ENCODE measurements around the gene CEP72.
"Not testable (repeated sequence)": the region's sequence is repeated elsewhere in the genome, so short reads cannot be mapped to it uniquely, and the experiment has no call there.

CEP72 gene

GRCh38 chr5:673161-673830 is 61.2 kb downstream of the CEP72 start:
- no peak for DNase-seq (ENCODE audit: low spot score)

- DNase-seq (ENCODE audit: low spot score): no peak
Observed at GRCh38 chr5:673831-674629, 61.9 kb downstream of the CEP72 start.

GRCh38 chr5:674630-675011 is 62.5 kb downstream of the CEP72 start:
- no peak for DNase-seq (ENCODE audit: low spot score)

- DNase-seq (ENCODE audit: low spot score): no peak
Observed at GRCh38 chr5:675111-675870, 63.2 kb downstream of the CEP72 start.

- no peak for DNase-seq (ENCODE audit: low spot score)
Observed at GRCh38 chr5:675871-676698, 63.9 kb downstream of the CEP72 start.

GRCh38 chr5:676699-677076 is 64.5 kb downstream of the CEP72 start:
- DNase-seq (ENCODE audit: low spot score): no peak

- DNase-seq (ENCODE audit: low spot score): no peak
Observed at GRCh38 chr5:677131-678101, 65.3 kb downstream of the CEP72 start.

GRCh38 chr5:678521-678920 is 66.4 kb downstream of the CEP72 start:
- DNase-seq (ENCODE audit: low spot score): not testable (repeated sequence)

- not testable (repeated sequence) for DNase-seq (ENCODE audit: low spot score)
Observed at GRCh38 chr5:679166-679895, 67.2 kb downstream of the CEP72 start.

GRCh38 chr5:680118-680795 is 68.1 kb downstream of the CEP72 start:
- DNase-seq (ENCODE audit: low spot score): not testable (repeated sequence)

GRCh38 chr5:680836-681235 is 68.7 kb downstream of the CEP72 start:
- not testable (repeated sequence) for DNase-seq (ENCODE audit: low spot score)

GRCh38 chr5:681317-682191 is 69.4 kb downstream of the CEP72 start:
- DNase-seq (ENCODE audit: low spot score): not testable (repeated sequence)

GRCh38 chr5:682216-682615 is 70.1 kb downstream of the CEP72 start:
- not testable (repeated sequence) for DNase-seq (ENCODE audit: low spot score)

- not testable (repeated sequence) for DNase-seq (ENCODE audit: low spot score)
Observed at GRCh38 chr5:682651-683358, 70.7 kb downstream of the CEP72 start.

- DNase-seq (ENCODE audit: low spot score): no peak
Observed at GRCh38 chr5:683551-684481, 71.7 kb downstream of the CEP72 start.

GRCh38 chr5:684751-685216 is 72.6 kb downstream of the CEP72 start:
- DNase-seq (ENCODE audit: low spot score): no peak
